AG09319 (cell line): ENCODE data around the gene NCS1.
"Not testable (repeated sequence)": the region's sequence is repeated elsewhere in the genome, so short reads cannot be mapped to it uniquely, and the experiment has no call there.

ENCODE experiments used
- DNase-seq: peaks from one replicate; pipeline ENCODE4 v3.0.0-alpha.2; 2010; ENCODE audit warnings: low read depth; ENCODE audit errors: extremely low read depth
- TF ChIP-seq, protein P1 (sequence below): IDR thresholded peaks from 2 replicates; pipeline ENCODE4 v1.5.1; 2011; ENCODE audit warnings: low read depth, mild to moderate bottlenecking, inconsistent platforms, low read length, moderate library complexity

The NCS1 gene

DNA sequence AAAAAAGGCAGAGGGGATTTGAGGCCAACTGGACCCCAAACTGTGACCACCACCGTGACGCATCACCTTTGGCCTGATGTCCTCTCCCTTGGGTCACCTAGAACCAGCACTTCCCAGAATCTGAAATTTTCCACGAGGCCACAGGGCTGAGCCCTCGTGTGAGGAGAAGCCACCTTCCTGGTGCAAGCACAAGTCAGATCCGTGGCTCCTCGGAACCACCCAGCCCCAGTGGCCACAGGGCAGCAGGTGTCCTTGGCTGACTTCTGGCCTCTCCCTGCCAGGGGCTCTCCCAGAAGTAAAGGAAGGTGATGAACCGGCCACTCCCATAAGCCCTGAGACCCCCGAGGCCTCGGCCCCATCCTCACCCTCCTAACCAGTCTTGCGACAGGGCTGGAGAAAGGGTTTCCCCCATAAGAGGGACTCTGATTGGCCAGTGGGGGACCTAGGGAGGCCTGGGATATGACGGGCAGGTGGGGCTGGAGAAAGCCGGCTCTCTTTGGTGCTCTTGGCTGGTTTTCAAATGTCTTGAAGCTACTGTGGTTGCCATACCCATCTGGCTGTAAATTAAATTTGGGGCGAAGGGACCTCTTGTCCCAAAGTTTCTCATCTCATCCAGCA is 72.5 kb downstream of the NCS1 start:
- TF ChIP-seq, protein P1, sequence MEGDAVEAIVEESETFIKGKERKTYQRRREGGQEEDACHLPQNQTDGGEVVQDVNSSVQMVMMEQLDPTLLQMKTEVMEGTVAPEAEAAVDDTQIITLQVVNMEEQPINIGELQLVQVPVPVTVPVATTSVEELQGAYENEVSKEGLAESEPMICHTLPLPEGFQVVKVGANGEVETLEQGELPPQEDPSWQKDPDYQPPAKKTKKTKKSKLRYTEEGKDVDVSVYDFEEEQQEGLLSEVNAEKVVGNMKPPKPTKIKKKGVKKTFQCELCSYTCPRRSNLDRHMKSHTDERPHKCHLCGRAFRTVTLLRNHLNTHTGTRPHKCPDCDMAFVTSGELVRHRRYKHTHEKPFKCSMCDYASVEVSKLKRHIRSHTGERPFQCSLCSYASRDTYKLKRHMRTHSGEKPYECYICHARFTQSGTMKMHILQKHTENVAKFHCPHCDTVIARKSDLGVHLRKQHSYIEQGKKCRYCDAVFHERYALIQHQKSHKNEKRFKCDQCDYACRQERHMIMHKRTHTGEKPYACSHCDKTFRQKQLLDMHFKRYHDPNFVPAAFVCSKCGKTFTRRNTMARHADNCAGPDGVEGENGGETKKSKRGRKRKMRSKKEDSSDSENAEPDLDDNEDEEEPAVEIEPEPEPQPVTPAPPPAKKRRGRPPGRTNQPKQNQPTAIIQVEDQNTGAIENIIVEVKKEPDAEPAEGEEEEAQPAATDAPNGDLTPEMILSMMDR = no peak

DNA sequence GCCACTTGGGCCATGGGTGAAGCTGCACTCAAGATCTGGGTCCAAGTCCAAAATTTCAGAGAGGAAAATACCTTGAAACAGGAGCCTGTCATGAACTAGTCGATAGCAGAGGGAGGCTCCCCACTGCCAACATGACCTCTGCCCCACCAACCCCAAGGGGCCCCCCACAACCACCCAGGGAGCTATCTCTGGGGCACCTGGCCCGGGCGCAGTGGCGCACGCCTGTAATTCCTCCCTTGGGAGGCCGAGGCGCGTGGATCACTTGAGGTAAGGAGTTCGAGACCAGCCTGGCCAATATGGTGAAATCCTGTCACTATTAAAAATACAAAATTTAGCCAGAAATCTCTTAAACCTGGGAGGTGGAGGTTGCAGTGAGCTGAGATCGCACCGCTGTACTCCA is 73.3 kb downstream of the NCS1 start:
- no peak for DNase-seq
- TF ChIP-seq, protein P1 = no peak

More for the DNA sequence above, 72.5 kb downstream of the NCS1 start:
- no peak for DNase-seq

DNA sequence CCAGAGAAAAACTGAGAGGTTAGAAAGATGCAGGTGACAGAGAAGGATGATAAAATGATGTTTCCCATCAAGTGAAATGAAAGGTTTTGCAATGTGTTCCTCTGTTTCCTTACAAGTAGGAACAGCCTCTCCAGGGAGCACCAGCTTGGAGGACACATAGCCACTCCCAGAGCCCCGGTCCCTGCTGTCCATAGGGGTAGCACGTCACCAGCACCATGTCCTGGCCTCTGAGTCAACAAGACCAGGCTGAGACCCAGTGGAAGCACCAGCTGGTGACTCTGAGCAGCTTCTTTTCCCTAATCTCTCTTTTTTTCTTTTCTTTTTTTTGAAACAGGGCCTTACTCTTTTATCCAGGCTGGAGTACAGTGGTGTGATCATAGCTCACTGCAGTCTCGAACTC is 73.9 kb downstream of the NCS1 start:
- TF ChIP-seq, protein P1 = no peak
- no peak for DNase-seq

DNA sequence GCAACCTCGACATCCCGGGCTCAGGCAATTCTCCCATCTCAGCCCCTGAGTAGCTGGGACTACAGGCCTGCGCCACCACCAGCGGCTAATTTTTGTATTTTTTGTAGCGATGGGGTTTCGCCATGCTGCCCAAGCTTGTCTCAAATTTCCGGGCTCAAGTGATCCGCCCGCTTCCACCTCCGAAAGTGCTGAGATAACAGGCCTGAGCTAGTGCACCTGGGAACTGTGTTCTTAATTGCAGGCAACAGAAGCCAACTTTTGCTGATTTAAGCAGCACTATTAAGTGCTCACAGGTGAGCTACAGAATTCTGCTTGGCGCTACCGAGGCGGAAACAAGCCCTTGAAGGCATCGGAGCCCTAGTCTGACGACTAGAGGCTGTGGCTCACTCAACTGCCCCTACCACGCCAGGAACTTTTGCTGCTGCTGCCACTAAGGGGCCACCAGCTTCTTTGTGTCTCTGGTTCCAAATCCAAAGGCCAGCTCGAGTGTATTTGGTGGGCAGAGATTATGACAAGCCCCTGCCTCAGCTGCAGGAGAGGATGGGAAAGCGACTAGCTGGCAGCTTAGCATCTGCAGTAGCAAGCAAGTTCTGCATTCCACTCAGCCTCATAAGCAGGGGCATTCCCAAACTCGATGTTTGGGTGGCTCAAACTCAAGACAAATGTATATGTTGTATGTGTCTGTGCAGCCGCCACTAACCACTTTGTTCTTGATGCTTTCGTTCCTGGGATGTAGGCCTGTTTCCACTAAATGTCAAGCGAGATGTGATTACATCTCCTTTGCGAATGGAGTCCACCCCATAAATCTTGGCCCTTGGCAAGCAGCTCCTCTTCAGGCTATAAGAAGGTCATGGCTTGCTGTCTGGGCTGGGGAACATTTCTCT is 82.8 kb downstream of the NCS1 start:
- DNase-seq = no peak
- TF ChIP-seq, protein P1 = no peak

DNA sequence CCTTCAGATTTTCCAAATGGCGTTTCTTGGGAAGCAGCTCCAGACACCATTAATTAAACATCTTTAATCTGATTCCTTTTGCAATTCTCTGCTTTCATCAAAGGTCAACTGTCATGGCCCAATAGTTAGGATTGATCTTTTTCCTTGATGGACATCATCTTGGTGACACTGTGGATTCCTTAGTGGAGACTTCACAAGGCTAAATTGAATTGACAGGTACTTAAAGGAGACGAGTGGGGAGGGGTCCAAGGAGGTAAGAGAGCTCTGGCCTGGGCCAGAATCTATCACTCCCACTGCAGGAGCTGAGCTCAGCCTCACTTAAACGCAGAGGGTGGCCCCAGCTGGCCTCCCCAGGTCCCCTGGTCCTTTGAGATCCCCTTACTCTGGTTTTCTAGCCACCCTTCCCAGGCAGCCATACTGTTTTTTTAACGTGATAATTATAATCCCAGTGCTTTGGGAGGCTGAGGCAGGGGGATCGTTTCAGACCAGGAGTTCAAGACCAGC is 83.5 kb downstream of the NCS1 start:
- TF ChIP-seq, protein P1 = no peak

DNA sequence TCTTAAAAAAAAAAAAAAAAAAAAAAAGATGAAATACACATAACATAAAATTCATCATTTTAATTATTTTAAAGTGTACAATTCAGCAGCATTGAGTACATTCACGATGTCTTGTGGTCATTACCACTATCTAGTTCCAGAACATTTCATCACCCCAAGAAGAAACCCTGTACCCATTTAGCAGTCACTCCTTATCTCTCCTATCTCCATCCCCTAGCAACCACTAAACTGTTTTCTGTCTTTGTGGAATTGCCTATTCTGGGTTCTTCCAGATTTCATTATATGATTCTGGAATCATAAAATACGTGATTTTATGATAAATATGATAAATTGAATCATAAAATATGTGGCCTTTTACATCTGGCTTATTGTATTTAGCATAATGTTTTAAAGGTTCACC is 84.4 kb downstream of the NCS1 start:
- DNase-seq = no peak
- TF ChIP-seq, protein P1 = no peak

More for the DNA sequence above, 83.5 kb downstream of the NCS1 start:
- DNase-seq = no peak

DNA sequence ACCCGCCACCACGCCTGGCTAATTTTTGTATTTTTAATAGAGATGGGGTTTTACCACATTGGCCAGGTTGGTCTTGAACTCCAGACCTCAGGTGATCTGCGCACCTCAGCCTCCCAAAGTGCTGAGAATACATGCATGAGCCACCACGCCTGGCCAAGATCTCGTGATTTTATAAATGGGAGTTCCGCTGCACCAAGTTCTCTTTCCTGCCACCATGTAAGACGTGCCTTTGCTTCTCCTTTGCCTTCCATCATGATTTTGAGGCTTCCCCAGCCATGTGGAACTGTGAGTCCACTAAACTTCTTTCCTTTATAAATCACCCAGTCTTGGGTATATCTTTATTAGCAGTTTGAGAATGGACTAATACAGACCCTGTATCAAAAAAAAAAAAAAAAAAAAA is 85.9 kb downstream of the NCS1 start:
- not testable (repeated sequence) for DNase-seq
